ENCODE measurements around the gene GHRH.
A peak's percentile ranks its signal among the peaks of the same experiment; 100 is the strongest.

Gene GHRH

GRCh38 chr20:37290158-37290810 lies 28.7 kb upstream of the GHRH start:
- no peak for DNase-seq

DNA sequence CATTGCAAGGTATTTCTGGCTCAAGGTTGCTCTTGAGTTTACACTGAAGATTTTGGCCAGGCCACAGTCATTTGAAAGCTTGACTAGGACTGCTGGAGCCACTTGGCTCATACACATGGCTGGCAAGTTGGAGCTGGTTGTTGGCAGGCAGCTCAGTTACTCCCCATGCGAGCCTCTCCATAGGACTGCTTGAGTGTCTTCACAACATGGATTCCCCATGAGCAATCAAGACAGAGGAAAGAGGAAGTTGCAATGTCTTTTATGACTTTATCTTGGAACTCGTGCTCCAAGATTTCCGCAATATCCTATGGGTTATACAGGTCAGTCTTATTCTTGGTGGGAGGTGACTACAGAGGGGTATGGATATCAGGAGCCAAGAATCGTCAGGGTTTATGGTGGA lies 26.5 kb upstream of the GHRH start:
- no peak for DNase-seq

- DNase-seq: no peak
These were observed 24.2 kb upstream of the GHRH start for GRCh38 chr20:37285664-37286374.

GRCh38 chr20:37284691-37285161 lies 23.1 kb upstream of the GHRH start:
- no peak for DNase-seq

GRCh38 chr20:37283530-37284195 lies 22.0 kb upstream of the GHRH start:
- no peak for DNase-seq

DNA sequence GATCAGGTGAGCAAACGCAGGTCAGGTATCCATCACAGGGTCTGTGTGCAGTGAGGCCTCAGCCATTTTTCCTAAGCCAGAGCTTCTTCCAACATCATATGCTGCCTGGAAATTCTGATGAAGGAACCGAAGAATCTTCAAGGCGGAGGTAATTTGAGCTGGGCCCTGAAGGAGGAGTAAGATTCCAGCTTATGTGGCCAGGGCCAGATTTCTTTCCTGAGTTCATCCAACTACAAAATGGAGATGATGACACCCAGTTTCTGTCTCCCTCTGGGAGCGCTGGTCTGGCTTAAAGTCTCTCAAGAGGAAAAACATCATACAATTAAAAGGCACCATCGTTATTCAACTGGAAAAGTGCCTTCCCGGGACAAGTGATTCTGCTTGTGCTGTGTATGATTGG lies 20.9 kb upstream of the GHRH start:
- no peak for DNase-seq

GRCh38 chr20:37280403-37280802 lies 18.8 kb upstream of the GHRH start:
- no peak for DNase-seq

DNA sequence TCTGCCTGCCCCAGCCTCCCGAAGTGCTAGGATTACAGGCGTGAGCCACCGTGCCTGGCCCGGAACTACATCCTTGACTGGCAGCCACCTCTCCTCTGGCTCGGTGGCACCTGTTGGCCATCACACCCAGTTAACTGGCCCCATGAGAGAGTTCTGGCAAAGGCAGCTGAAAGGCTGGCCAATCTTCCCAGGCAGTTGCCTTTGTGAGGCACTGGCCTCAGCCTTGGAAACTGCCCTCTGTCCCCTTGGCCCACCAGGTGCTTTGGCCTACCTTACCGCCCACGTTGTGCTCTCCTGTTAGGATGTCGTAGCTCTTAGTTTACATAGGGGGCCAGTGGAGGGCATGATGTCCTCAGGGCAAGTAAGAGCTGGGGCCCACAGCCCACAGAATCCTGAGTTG lies 18.2 kb upstream of the GHRH start:
- DNase-seq: no peak

DNA sequence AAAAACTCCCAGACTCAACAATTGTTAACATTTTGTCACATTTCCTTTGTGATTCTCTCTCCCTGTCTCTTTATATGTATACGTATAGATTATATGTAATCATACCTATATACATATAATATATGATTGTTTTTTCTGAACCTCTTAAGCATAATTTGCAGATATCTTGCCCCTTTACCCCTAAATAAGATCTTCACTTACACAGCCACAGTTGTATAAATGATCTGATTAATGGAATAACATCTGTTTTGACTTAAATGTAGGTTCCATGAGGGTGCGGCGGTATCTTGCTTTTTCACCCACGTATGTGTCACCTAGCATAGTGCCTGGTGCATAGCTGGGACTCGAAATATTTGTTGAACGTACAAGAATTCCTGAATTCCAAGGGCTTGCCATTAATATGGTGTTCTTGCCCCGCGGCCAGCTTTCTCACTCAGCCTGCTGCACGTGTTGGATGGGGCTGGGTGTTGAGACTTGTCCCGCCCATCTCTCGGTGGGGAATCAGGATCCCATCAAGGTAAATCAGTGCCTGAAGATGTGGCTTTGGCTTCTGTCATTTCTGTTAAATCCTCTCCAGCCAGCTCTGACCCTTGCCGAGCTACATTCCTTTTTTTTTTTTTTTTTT lies 17.5 kb upstream of the GHRH start:
- no peak for DNase-seq

- DNase-seq: no peak
These were observed 15.6 kb upstream of the GHRH start for GRCh38 chr20:37277253-37277593.

DNA sequence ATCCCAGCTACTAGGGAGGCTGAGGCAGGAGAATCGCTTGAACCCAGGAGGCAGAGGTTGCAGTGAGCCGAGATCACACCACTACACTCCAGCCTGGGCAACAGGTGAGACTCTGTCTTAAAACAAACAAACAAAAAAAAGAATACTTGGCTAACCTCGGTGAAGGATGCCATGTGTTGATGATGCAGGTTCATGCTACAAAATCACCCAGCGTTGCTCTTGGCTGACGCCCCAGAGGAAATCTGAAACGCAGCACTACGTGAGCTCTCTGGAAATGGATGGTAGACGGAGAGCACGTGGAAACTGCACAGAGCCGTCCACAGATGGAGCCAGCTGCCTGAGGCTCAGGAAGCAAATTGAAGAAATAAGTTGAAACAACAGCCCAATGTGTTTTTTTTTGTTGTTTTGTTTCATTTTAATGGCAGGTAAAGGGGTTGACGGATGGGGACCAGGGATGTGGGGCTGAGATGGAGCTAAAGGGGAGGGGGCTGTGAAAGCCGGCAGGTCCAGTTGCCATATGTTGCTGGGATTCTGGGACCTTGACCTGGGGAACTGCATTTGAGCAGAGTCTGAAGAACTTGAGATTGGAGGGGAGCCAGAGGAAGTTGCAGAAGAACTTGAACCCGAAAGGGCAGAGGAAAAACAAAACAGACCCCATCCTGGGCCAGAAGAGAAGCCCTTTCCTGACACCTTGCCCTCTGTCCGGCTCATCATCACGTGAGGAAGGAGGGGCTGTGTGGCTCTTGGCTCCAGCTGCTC lies 15.1 kb upstream of the GHRH start:
- DNase-seq: peak in 1 of 2 experiments; percentile 28

DNA sequence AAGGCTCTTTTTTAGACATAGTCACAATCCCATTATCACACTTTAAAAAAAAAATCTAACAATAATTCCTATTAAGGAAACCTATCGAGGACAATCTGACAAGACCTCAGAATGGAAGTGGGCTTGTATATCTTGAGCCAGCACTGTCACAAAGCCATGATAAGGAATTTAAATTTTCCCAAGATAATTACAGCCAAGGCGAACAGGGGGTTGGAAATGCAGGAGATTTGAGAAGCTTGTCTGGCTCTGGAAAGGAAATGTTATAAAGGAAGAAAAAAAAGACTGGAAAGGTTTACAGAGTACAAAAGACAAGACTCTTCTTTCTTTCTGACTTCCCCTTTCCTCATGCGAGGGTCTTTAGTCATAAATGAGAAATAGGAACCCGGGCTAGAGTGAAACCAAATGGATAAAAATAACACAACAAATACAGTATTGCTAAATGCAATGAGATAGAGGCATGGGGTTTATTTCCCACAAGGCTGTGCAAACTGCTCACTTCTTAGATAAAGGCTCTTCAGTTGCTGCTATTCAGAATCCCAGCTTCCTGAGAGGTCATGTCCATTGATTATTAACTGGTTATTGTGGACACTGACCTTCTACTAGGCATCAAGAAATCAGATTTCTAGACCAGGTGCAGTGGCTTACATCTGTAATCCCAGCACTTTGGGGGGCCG lies 13.4 kb upstream of the GHRH start:
- DNase-seq: no peak

- DNase-seq: no peak
These were observed 12.4 kb upstream of the GHRH start for GRCh38 chr20:37273988-37274387.

DNA sequence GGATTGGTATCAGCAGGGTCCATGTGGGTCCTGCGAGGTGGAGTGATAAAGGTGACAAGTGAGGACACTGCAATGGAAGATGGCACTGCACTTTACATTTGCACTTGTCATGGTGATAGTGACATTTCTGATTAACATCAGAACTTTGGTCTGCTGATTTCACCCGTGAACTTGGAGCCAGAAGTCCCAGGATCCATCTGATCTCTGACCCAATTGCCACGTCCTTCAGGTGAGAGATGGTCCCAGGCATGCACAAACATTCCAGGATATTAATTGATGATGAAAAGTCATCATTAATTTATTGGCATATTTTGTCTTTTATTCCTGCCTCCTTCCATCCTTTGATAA lies 9.8 kb upstream of the GHRH start:
- DNase-seq: no peak

- no peak for DNase-seq
These were observed 9.2 kb upstream of the GHRH start for GRCh38 chr20:37270576-37271420.

GRCh38 chr20:37267667-37268313 lies 6.2 kb upstream of the GHRH start:
- no peak for DNase-seq

- DNase-seq: no peak
These were observed 5.5 kb upstream of the GHRH start for GRCh38 chr20:37266940-37267666.

DNA sequence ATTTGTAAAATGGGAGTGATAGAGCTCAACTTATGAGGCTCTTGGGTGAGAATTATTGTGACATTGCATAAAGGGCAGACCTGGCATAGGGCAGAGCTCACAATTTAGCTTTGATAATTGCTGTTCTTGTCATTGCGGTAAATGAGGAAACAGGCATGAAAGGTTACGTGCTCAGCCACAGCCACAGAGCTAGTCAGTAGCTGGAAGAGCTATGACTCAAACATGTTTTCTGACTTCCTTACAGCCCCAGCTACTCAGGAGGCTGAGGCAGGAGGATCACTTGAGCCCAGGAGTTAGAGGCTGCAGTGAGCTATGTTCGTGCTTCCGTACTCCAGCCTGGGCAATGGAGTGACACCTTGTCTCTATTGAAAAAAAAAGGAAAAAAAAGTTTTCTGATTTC lies 3.5 kb upstream of the GHRH start:
- peak; percentile 29 to 41 for DNase-seq

DNA sequence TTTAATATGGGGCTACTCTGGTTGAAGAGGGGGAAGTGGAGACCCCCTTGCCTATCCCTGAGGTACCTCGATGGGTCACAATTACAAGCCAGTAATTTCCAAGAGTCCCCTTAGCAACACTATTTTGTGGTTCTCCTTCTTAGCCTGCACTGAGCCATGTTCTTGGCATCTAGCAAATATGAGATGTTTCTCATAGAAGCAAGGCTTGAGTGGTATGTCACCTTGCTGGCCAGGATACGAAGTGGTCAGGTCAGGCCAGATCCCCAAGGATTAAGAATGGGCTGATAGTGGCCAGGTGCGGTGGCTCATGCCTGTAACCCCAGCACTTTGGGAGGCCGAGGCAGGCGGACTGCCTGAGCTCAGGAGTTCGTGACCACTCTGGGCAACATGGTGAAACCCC lies 2.1 kb upstream of the GHRH start:
- no peak for DNase-seq

- DNase-seq: no peak
These were observed 891 bp upstream of the GHRH start for GRCh38 chr20:37262505-37262904.

Data from activated T-cell treated with anti-CD3 and anti-CD28 coated beads, Interleukin-2, amount 50 U/mL, for 48 hours (primary cell).